ENCODE data around the gene OR10G3.
A peak's percentile ranks its signal among the peaks of the same experiment; 100 is the strongest.

Gene OR10G3

GRCh38 chr14:21535545-21536417 lies 44.1 kb downstream of the OR10G3 start:
- no peak for DNase-seq

GRCh38 chr14:21534576-21534975 lies 45.3 kb downstream of the OR10G3 start:
- no peak for DNase-seq

DNA sequence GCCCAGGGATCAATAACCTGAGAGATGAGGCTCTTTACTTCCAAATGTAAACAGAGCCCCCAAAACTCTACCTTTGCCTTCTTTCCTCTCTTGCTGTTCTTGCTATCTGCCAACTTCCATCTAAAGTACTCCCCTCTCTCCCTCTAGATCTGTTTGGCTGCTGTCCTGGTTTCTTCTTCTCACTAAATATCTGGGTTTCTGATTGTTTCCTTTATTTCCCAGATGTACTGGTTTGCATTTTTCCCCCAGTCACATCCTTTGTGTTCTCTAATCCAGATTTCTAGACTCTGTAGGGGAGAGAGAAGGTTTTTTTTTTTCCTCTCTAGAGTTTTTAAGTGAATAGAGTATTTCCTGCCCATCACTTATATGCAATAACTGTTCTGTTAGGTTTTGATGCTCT lies 46.6 kb downstream of the OR10G3 start:
- no peak for DNase-seq

DNA sequence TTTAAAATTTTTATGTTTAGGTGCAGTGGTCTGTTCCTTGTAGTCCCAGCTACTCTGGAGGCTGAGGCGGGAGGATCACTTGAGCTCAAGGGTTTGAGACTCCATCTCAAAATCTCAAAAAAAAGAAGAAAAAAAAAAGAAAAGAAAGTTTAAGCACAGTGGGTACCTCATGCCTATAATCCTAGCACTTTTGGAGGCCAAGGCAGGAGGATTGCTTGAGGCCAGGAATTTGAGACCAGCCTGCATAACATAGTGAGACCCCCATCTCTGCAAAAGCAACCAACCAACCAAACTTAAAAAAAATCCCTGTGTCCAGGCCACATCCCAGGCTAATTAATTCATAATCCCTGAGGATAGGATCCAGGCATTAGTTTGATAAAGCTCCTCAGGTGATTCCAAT lies 50.4 kb downstream of the OR10G3 start:
- DNase-seq: no peak

GRCh38 chr14:21528381-21529348 lies 51.2 kb downstream of the OR10G3 start:
- no peak for DNase-seq

- DNase-seq: no peak
These were observed 52.6 kb downstream of the OR10G3 start for GRCh38 chr14:21527318-21527679.

DNA sequence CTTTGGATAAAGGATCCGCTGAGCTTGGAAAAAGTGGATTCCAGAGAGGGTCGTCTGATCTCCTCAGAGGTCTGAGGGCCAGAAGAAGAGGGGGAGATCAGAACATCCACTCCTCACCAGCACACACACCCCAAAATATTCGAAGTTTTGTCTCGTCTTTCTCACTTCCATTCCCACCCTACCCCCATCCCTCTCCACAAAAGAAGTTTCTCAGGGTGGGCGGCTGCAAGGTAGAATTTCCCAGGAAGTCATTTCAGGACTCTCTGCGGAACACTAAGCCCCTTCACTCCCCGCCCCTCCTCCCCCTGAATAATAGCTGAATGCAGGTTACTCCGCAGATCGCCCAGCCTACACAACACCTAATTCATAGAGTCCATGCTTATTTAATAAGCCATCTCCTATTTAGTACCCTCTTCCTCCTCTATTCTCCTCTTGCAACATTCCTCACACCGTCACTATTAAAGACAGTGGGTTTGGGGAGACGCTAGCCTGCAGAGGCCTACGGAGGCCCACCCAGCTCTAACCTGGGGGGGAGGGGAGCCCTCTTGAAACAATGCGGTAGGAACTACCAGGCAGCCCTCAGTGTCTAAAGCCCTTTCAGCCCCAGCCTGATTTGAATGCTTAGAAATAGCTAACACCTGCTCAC lies 53.1 kb downstream of the OR10G3 start:
- DNase-seq: peak; percentile 35 to 45

DNA sequence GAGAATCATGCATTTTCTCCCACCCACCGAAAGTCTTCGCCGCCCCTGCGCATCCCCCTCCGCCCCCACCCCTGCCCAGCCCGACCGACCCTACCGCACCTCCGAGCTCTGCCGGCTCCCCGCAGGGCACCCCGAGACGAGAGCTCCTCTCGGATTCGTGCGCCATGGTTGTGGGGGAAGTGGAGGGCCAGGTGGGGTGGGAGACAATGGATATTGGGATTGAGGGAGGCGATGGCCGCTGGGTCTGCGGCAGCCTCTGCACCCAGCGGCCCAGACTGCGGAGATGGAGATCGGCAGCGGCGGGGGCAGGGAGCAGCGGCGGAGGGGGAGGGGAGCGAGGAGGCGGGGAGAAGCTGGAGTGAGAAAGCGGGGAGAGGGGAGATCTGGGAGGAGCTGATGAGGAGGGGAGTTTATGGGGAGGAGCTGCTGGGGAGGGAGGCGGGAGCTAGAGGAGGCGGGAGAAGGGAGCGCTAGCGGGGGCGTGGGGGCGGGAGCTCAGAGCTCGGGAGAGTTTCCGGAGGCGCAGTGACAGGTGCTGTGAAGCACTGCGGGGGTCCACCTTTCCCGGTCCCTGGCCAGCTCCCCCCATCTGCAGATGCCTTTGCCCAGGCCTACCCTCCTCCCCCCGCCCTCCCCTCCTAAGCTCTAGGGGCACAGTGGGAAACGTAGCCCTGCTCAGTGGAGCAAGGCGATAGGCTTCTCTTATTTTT lies 53.8 kb downstream of the OR10G3 start, which contains the start of gene SALL2:
Gene SALL2, minus strand, starts transcription at position 385 of the 710 bp plus-strand sequence. Its CDS starts 219 bp downstream, at position 166.
- peak; percentile 89 to 94 for DNase-seq

GRCh38 chr14:21525571-21525961 lies 54.3 kb downstream of the OR10G3 start:
- DNase-seq: peak in 1 of 2 experiments; percentile 42

- no peak for DNase-seq
These were observed 55.0 kb downstream of the OR10G3 start for GRCh38 chr14:21524575-21525490.

DNA sequence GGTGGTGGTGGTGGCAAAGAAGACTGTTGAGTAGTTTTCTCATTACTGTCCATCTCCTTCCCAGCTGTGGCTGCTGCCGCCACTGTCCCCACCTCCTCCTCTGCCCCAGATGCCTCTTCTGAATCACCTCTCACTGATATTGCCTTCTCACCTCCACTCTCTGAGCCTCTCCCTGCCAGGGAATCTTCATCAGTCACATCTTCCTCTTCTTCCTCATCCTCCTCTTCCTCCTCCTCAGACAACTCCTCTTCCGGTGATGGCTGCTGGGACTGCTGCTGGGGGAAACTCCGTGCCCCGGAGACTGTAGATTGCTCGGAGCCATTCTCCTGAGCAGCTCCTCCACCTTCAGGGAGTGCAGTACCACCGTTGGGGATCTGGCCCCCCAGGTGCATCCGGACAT lies 56.7 kb downstream of the OR10G3 start:
- DNase-seq: no peak

DNA sequence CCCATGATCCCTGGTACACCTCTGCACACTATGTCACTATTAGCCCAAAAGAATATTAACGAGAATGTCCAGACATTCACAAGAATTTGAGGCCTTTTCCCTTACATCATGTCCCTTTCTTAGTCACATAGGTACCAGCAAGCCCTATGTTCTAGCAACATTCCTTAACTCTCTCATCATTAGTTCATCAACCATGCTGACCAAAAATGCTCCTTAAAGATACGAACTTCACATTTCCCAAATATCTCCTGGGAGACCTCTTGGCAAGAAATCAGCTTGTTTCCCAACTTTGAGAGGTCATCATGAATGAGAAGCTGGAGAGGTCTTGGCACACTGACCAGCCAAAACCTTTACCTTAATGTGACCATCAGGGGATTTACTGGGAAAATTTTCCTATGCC lies 58.4 kb downstream of the OR10G3 start:
- no peak for DNase-seq

GRCh38 chr14:21520767-21521166 lies 59.1 kb downstream of the OR10G3 start:
- DNase-seq: no peak

DNA sequence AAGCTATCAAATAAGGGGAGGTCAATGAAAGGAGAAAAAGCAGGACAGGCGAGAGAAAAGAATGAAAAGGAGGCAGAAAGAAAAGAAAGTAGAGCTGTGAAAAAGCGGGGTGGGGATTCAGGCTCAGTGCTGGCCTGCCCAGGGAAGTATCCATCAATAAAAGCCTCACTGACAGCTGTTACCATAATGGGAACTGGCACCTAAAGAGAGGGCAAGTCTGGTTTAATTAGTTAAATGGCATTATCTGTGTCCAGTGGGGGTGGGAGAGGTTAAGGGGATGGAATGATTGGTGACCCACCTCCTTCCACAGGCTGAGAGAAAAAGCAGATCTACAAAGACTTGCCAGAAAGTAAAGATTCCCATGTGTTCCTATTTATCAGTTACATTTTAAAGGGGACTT lies 61.2 kb downstream of the OR10G3 start:
- no peak for DNase-seq

Measured in SHP77 (cell line).